SK-N-SH treated with all-trans-retinoic acid at 6 μM for 48 hours (cell line): Measurements from ENCODE around the gene SCFD2.

ENCODE experiments used
- ATAC-seq: fragments of 200-7000 bp; cut with Tn5 transposase; 3 replicates; pipeline ENCODE4 v1.9.1; 2020; ENCODE audit warnings: mild to moderate bottlenecking, moderate library complexity
- ARNTL ChIP-seq: fragments of 450-650 bp; formaldehyde crosslinking; IDR thresholded peaks from 2 replicates; pipeline ENCODE4 v1.5.0; 2020; ENCODE audit warnings: low read depth, mild to moderate bottlenecking, moderate library complexity, borderline replicate concordance
- CREB5 ChIP-seq: fragments of 250-450 bp; sonication (Bioruptor Pico); IDR thresholded peaks from 2 replicates; pipeline ENCODE4 v1.5.1; 2020; ENCODE audit warnings: low read depth, mild to moderate bottlenecking, moderate library complexity
- CSDC2 ChIP-seq: fragments of 250-450 bp; sonication (Bioruptor Pico); IDR thresholded peaks from 2 replicates; pipeline ENCODE4 v1.5.0; 2020; ENCODE audit warnings: mild to moderate bottlenecking, moderate library complexity
- GLIS3 ChIP-seq: fragments of 250-450 bp; sonication (Bioruptor Pico); IDR thresholded peaks from 2 replicates; pipeline ENCODE4 v1.5.0; 2020; ENCODE audit warnings: mild to moderate bottlenecking, moderate library complexity
- ISL1 ChIP-seq: fragments of 250-450 bp; sonication (Bioruptor Pico); IDR thresholded peaks from 2 replicates; pipeline ENCODE4 v2.1.2; 2022; ENCODE audit warnings: mild to moderate bottlenecking, moderate library complexity
- OSR1 ChIP-seq: fragments of 250-450 bp; sonication (Bioruptor Pico); IDR thresholded peaks from 2 replicates; pipeline ENCODE4 v1.8.0; 2022; ENCODE audit warnings: moderate library complexity, mild to moderate bottlenecking, inconsistent platforms
- POU6F1 ChIP-seq: fragments of 250-450 bp; sonication (Bioruptor Pico); IDR thresholded peaks from 2 replicates; pipeline ENCODE4 v1.8.0; 2021; ENCODE audit warnings: low read depth, mild to moderate bottlenecking, moderate library complexity, borderline replicate concordance
- PPARA ChIP-seq: fragments of 250-450 bp; sonication (Bioruptor Pico); IDR thresholded peaks from 2 replicates; pipeline ENCODE4 v1.5.0; 2020; ENCODE audit warnings: mild to moderate bottlenecking, borderline replicate concordance
- RARB ChIP-seq: fragments of 250-450 bp; sonication (Bioruptor Pico); IDR thresholded peaks from 2 replicates; pipeline ENCODE4 v1.8.0; 2021; ENCODE audit warnings: mild to moderate bottlenecking, moderate library complexity
- SNAI2 ChIP-seq: fragments of 250-450 bp; sonication (Bioruptor Pico); IDR thresholded peaks from 2 replicates; pipeline ENCODE4 v1.5.0; 2020; ENCODE audit warnings: mild to moderate bottlenecking, moderate library complexity
- TCF4 ChIP-seq: fragments of 250-450 bp; sonication (Bioruptor Pico); IDR thresholded peaks from 2 replicates; pipeline ENCODE4 v1.8.0; 2021; ENCODE audit warnings: mild to moderate bottlenecking, moderate library complexity, borderline replicate concordance
- TOX ChIP-seq: fragments of 250-450 bp; sonication (Bioruptor Pico); IDR thresholded peaks from 2 replicates; pipeline ENCODE4 v1.8.0; 2021; ENCODE audit warnings: mild to moderate bottlenecking, moderate library complexity, borderline replicate concordance
- TSHZ2 ChIP-seq: fragments of 250-450 bp; sonication (Bioruptor Pico); IDR thresholded peaks from 2 replicates; pipeline ENCODE4 v1.5.0; 2020; ENCODE audit warnings: mild to moderate bottlenecking, moderate library complexity
- ZC3H10 ChIP-seq: fragments of 250-450 bp; sonication (Bioruptor Pico); IDR thresholded peaks from 2 replicates; pipeline ENCODE4 v1.5.1; 2021; ENCODE audit warnings: mild to moderate bottlenecking, moderate library complexity
- ZFP30 ChIP-seq: fragments of 450-650 bp; formaldehyde crosslinking; IDR thresholded peaks from 2 replicates; pipeline ENCODE4 v1.5.0; 2022; ENCODE audit warnings: mild to moderate bottlenecking, moderate library complexity
- ZNF565 ChIP-seq: fragments of 450-650 bp; formaldehyde crosslinking; conservative IDR thresholded peaks from 2 replicates; pipeline ENCODE4 v1.5.0; 2020; ENCODE audit warnings: low read depth, mild to moderate bottlenecking, moderate library complexity
- ZNF70 ChIP-seq: fragments of 450-650 bp; formaldehyde crosslinking; IDR thresholded peaks from 2 replicates; pipeline ENCODE4 v1.5.0; 2020; ENCODE audit warnings: mild to moderate bottlenecking, moderate library complexity
- ZNF8 ChIP-seq: fragments of 450-650 bp; formaldehyde crosslinking; IDR thresholded peaks from 2 replicates; pipeline ENCODE4 v1.5.0; 2020; ENCODE audit warnings: mild to moderate bottlenecking, moderate library complexity
- TF ChIP-seq, protein P1 (sequence below): fragments of 250-450 bp; sonication (Bioruptor Pico); IDR thresholded peaks from 2 replicates; pipeline ENCODE4 v1.5.1; 2021; ENCODE audit warnings: mild to moderate bottlenecking, moderate library complexity
- TF ChIP-seq, protein P2 (sequence below): fragments of 250-450 bp; sonication (Bioruptor Pico); IDR thresholded peaks from 2 replicates; pipeline ENCODE4 v1.8.0; 2020; ENCODE audit warnings: mild to moderate bottlenecking, moderate library complexity, borderline replicate concordance

SCFD2 gene

GRCh38 chr4:53322696-53323095 lies 43.2 kb downstream of the SCFD2 start:
- no peak for TF ChIP-seq SNAI2 (CRISPR knock-in tag)
- no peak for TF ChIP-seq TCF4 (CRISPR knock-in tag)
- no peak for TF ChIP-seq ISL1 (CRISPR knock-in tag)
- TF ChIP-seq ZNF8, result no peak
- TF ChIP-seq TOX (CRISPR knock-in tag), result no peak
- no peak for TF ChIP-seq PPARA (CRISPR knock-in tag)
- TF ChIP-seq POU6F1 (CRISPR knock-in tag), result no peak
- no peak for TF ChIP-seq CREB5 (CRISPR knock-in tag)
- TF ChIP-seq ZNF70 (CRISPR knock-in tag), result no peak
- no peak for TF ChIP-seq RARB
- no peak for TF ChIP-seq TSHZ2 (CRISPR knock-in tag)
- TF ChIP-seq ZC3H10, result no peak
- TF ChIP-seq, protein P1, sequence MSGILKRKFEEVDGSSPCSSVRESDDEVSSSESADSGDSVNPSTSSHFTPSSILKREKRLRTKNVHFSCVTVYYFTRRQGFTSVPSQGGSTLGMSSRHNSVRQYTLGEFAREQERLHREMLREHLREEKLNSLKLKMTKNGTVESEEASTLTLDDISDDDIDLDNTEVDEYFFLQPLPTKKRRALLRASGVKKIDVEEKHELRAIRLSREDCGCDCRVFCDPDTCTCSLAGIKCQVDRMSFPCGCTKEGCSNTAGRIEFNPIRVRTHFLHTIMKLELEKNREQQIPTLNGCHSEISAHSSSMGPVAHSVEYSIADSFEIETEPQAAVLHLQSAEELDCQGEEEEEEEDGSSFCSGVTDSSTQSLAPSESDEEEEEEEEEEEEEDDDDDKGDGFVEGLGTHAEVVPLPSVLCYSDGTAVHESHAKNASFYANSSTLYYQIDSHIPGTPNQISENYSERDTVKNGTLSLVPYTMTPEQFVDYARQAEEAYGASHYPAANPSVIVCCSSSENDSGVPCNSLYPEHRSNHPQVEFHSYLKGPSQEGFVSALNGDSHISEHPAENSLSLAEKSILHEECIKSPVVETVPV, result no peak
- ATAC-seq, result no peak

DNA sequence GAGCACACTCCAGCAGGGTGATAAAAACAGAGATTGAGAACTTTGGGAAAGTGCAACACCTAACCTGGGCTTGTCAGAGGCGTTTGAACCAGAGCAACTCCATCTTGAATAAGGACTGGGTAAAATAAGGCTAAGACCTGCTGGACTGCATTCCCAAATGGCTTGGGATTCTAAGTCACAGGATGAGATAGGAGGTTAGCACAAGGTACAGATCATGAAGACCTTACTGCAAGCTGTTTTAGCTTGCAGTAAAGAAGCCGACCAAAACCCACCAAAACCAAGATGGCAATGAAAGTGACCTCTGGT lies 43.9 kb downstream of the SCFD2 start:
- TF ChIP-seq OSR1 (CRISPR knock-in tag) (peak; percentile 92), GLIS3 (no peak), CSDC2 (CRISPR knock-in tag) (peak; percentile 87; the same call in 1 of the 2 replicates), TCF4 (CRISPR knock-in tag) (no peak), ZFP30 (no peak)
- TF ChIP-seq, protein P1, result no peak; the same call in 1 of the 2 replicates
- TF ChIP-seq, protein P2, sequence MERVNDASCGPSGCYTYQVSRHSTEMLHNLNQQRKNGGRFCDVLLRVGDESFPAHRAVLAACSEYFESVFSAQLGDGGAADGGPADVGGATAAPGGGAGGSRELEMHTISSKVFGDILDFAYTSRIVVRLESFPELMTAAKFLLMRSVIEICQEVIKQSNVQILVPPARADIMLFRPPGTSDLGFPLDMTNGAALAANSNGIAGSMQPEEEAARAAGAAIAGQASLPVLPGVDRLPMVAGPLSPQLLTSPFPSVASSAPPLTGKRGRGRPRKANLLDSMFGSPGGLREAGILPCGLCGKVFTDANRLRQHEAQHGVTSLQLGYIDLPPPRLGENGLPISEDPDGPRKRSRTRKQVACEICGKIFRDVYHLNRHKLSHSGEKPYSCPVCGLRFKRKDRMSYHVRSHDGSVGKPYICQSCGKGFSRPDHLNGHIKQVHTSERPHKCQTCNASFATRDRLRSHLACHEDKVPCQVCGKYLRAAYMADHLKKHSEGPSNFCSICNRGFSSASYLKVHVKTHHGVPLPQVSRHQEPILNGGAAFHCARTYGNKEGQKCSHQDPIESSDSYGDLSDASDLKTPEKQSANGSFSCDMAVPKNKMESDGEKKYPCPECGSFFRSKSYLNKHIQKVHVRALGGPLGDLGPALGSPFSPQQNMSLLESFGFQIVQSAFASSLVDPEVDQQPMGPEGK (CRISPR knock-in tag), result no peak
- TF ChIP-seq, all 23 proteins: peak for 2
- peak; percentile 18; the same call in 2 of the 3 replicates for ATAC-seq

DNA sequence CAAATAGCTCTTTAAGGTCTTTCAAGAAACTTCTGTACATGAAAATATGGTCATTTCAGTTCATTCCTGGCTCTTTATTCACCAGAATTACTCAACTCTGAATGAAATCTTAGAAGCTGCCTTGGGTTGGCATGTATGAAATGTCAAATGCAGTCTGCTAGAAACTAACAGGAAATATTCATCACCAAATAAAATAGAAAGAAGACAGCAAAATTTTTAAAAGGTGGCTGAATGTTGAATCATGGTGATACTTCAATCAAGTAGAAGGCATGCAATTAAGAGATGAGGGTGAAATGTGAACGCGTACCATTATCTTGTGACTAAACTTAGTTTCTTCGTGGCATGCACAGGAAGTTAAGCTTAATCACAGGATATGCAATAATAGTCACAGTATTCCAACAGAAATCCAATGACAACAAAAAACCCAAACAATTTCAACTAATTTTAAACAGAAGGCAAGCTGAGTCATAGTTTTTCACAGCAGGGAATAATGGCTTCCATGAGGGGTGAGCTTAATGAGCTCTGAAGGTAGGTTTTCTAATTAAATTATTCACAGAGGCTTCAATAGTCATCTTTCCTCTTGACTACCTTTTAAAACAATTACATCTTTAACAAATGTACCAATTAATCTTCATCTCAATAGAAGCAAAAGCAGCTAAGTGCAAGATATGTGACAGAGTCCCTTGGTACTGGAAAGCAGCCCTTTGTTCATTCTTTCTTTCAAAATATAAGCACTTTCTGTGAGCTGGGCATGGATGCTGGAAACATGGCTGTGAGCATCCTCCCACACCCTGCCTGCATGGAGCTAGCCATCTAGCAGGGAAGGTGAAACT lies 44.5 kb downstream of the SCFD2 start:
- TF ChIP-seq, protein P2 (CRISPR knock-in tag), result no peak
- no peak for TF ChIP-seq RARB
- no peak for TF ChIP-seq CSDC2 (CRISPR knock-in tag)
- TF ChIP-seq ZC3H10, result peak; percentile 86
- TF ChIP-seq, protein P1, result no peak
- TF ChIP-seq TOX (CRISPR knock-in tag), result peak; percentile 85
- no peak for TF ChIP-seq TCF4 (CRISPR knock-in tag)
- TF ChIP-seq ZNF565 (CRISPR knock-in tag), result no peak
- TF ChIP-seq GLIS3, result no peak
- TF ChIP-seq ISL1 (CRISPR knock-in tag), result peak; percentile 79
- no peak for TF ChIP-seq ARNTL (CRISPR knock-in tag)
- peak; percentile 87 for ATAC-seq
